NB4 (cell line): ENCODE results near the gene GRM8.

Experiments
- DNase-seq: peaks from one replicate; pipeline ENCODE4 v3.0.0; 2010; ENCODE audit warnings: low read depth
- H3K4me3 ChIP-seq: one replicate; pipeline ENCODE4 v1.5.1; 2011; ENCODE audit warnings: mild to moderate bottlenecking, low read depth, low read length, moderate library complexity
- CTCF ChIP-seq: IDR thresholded peaks from one replicate; pipeline ENCODE4 v1.5.1; 2012; ENCODE audit warnings: low read depth, low read length
- MAX ChIP-seq: IDR thresholded peaks from 2 replicates; pipeline ENCODE4 v1.6.1; 2011; ENCODE audit warnings: low read depth, low read length
- MYC ChIP-seq: IDR thresholded peaks from 2 replicates; pipeline ENCODE4 v1.6.1; 2011; ENCODE audit warnings: low read depth, low read length
- POLR2A ChIP-seq: IDR thresholded peaks from 2 replicates; pipeline ENCODE4 v1.6.1; 2011; ENCODE audit warnings: mild to moderate bottlenecking; ENCODE audit not compliant: insufficient read length; ENCODE audit errors: extremely low read depth

GRM8 gene

DNA sequence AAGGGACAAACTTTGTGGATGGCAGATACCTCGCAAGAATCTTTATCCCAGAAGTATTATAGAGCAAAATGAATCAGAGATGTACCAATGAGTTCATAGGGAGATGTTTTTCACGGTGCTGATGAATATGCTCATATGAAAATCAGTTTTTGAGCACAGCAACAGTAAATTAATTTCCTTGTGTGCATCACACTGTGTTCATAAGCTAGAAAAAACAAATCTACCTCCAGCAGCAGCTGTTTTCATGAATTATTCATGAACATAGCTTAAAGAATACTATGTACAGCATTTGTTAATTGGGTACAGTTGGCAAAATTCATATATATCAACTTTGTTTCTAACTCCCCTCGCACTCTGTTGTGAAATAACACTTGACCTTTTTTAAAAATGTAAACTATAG, 809.8 kb downstream of the GRM8 start:
- DNase-seq: no peak
- TF ChIP-seq POLR2A (no peak), MAX (no peak), MYC (no peak), CTCF (no peak)
- H3K4me3 ChIP-seq: no peak overlapping the region

GRCh38 chr7:126441745-126442144, 811.0 kb downstream of the GRM8 start:
- H3K4me3 ChIP-seq: no peak overlapping the region
- TF ChIP-seq POLR2A: no peak
- TF ChIP-seq CTCF: no peak
- no peak for TF ChIP-seq MAX
- no peak for TF ChIP-seq MYC
- DNase-seq: no peak

GRCh38 chr7:126440542-126440941, 812.2 kb downstream of the GRM8 start:
- no peak for DNase-seq

DNA sequence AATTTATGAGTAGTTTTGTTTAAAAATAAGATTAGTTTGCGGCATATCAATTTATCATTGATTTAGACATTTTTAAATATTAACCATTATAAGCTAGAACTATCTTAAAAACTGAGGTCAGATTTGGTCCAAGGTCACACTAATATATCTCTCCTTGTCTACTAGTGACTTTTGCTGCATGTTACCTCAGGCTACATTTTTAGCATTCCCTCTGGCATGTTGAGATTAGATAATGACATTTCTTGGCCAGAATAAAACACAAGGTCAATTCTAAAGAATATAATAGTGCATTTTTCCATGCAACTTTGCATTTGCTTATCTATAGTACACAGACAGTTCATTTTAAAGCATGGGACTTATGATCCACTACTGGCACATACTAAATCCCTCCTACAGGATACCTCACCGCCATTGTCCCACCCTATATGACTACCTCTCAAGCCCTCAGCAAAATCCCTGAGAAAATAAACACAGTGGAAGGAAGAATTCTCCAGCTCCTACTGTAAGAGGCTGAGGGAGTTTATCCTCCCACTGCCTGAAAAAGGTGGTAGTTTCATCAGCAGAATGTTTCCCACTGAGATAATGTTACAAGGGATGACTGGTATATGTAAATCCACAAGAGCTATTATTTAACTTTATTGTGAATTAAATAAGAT, 816.4 kb downstream of the GRM8 start:
- no peak overlapping the region for H3K4me3 ChIP-seq
- no peak for DNase-seq
- TF ChIP-seq MYC (no peak), POLR2A (no peak), MAX (no peak), CTCF (no peak)

More at GRCh38 chr7:126440542-126440941, 812.2 kb downstream of the GRM8 start:
- no peak overlapping the region for H3K4me3 ChIP-seq
- TF ChIP-seq POLR2A (no peak), MAX (no peak), CTCF (no peak), MYC (no peak)

GRCh38 chr7:126426652-126427051, 826.1 kb downstream of the GRM8 start:
- TF ChIP-seq POLR2A: no peak
- peak; percentile 4 for DNase-seq
- no peak overlapping the region for H3K4me3 ChIP-seq

DNA sequence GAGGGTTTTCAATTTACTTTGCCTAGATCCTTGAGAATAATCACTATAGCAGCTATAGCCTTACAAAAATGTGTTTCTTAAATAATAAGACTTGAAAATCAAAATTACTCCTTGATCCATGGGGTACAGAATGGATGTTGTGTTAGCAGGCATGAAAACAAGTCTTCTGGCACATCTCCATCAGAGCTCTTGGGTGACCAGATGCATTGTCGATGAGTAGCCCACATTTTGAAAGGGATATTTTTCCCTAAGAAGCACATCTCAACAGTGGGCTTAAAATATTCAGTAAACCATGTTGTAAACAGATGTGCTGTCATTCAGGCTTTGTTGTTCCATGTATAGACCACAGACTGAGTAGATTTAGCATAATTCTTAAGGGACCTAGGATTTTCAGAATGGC, 827.8 kb downstream of the GRM8 start:
- TF ChIP-seq POLR2A: no peak
- TF ChIP-seq CTCF: no peak
- TF ChIP-seq MAX: no peak
- no peak for TF ChIP-seq MYC
- DNase-seq: no peak
- no peak overlapping the region for H3K4me3 ChIP-seq
